Renal cortex interstitium (tissue), 11 donors: Measurements from ENCODE around the gene KRT23. TPM values are rescaled to one million over a fixed set of nuclear protein-coding genes. Genes with fewer than 3 reads are reported as not detected.

Source experiments
- DNase-seq, 11 donors: peaks; one replicate each; pipeline ENCODE4 v3.0.0-alpha.2; 2013; ENCODE audit warnings: low read depth in 9 of 11, low spot score in 4 of 11; ENCODE audit errors: extremely low read depth in 1 of 11
- polyA plus RNA-seq, 3 donors: library from polyadenylated mRNA; unstranded; fragments of 120-200 nt; gene quantifications; one replicate each; pipeline ENCODE4 v1.2.1, GENCODE V29; 2013; ENCODE audit not compliant: insufficient read length in 3 of 3

KRT23 gene
- polyA plus RNA-seq, 3 donors, result 0.80 to 1.4 (median 0.94) TPM

DNA sequence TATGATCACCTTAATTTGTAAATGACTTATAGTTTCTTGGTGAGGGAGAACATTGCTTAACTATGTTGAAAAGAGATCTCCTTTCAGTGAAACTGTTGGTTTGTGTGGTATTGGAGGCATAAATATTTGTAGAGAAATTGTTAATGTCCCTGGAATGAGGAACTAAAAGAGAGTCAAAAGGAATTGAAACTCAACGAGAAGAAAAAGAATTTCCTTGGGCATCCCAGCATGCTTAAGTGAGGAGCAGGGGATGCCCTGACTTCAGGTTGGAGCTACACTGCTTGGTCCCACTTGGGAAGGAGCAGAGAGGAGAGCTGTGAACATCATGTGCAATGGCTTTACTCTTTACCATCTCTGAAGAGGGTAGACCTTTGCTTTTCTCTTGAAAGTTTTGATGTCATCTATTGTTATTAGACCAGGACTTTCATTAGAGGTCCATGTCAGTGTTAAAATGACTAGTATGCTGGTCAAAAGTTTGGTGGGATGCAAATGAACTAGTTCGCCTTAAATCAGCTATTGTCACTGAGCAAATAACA, 21.7 kb downstream of the KRT23 start:
- DNase-seq, result no peak

DNA sequence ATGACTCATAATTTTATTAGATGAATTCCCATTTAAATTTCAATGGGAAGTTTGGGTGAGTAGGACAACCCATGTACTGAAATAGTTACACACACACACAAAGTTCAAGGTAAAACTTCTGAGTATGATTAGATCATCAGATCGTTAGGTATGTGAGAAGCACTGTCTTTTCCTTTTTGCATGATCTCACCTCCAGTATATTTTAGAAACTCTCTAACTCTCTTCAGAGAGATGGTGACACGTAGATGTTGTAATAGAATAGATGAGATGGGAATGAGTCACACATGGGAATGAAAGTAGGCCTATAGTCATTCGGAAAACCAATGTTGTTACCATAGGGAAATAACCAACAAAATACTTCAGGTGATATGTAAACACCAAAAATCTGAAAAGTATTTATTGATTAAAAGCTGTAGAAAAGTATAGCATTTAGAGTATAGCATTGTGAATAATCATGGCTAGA, 22.2 kb downstream of the KRT23 start:
- DNase-seq, result no peak

DNA sequence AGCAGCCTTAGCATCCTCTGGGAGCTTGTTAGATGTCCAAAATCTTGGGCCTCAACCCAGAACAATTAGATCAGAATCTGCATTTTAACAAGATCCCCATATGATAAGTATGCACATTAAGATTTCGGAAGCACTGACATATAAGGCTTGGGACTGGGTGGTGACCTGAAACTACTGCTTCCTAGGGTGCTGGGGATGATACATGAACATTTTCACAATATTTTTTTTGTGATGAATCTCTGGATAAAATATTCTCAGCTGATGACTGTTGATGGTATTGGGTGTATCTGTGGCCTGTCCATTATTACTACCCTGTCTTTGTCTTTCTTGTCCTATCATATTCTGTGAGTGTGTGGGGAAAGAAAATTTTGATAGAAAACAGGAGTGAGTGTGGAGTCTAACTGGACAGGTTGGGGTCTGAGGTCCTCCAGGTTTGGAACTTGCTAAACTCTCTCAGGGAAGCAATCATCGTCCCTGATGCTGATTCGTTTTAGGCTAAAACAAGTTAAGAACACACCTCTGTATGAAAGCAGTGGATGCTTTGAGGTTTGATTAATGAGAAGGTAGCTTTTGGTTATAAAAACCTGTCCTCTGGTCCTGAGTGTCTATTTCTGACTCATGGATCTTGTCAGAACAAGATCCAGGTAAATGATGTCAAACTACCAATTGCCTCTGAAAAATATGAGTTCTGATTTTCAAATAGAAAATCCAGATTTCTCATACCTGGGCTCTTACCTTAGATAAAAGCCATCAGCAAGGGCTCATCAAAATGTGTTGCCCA, 23.2 kb downstream of the KRT23 start:
- DNase-seq, result no peak

DNA sequence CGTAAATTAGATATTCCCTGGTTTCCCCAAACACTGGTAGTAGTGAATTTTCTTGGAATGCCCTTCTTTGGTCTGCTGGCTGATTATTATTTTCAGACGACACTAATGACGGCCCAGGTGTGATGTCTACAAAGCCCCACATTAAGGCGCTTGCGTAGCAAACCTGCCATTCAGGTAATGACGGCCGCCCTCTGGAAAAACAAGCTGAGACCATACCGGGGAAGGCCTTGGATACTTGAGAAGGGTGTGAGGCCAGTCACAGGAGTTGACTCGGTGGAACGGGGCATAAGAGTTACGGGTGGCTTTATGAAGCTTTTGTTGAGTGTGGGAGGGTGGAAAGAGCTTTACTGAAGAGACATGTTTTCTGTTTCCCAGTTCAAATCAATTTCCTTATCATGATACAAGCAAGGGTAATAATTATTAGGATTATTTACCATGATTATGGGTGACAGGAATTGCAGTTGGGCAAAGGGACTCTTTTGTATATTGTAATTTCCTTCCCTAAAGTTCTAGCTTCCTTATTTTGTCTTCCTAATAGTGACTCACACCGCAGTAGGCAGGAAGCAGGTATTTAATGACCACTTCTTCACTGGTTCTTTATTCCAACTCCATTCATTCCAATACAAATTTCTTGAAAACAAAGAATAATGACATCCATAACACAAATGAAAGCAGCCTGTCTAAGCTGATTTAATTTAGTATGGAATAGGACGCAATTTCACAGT, 24.8 kb downstream of the KRT23 start:
- DNase-seq, result no peak

DNA sequence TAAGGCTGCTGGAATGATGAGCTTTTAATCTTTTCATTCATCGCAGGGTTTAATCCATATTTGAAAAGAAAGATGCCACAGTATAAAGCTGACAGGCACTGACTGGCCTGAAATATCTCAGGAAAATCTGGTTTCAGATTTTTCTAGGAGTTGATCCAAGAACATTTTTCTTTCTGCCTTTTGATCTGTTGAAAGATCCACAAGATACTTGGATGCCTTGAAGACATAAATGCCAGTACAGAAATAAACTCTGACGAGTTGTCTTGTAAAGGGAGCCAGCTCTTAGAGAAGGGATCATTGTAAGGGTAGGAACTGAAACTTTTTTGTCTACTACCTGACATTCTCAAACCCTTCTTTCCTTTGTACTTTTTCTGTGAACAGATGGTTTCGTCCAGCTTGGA, 27.0 kb downstream of the KRT23 start:
- no peak for DNase-seq

DNA sequence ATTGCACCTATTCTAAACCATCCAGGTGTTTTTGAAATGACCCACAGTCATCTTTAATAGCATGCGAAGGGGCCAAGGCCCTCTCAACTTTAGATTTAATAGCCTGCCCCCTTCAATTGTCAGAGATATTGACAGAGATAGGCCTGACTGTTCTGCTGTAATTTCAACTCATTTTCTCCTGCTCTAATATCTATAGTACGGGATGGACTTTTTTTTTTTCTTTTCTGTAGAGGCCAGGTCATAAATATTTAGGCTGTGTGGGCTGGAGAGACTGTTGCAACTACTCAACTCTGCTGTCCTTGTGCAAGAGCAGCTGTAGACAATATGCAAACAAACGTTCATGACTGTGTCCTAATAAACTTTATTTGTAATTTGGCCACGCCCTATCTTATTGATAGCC, 27.7 kb downstream of the KRT23 start:
- no peak for DNase-seq

DNA sequence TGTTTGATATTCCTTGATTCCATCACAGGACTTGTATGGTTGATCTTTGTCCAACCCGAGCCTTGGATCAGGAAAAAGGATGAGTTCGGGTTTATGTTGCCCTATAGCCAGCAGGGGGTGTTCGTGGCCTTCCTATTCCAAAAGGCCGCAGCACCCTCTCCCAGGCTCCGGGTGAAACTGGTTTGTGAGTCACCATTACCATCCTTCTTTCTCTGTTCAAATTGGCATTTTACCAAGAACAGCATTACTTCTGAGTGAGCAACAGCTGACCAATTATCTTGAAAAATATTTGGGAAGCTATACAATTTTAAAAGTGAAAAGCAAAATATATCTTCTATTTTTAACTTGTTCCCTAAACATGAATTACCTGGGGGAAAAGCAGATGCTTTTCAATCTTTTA, 28.1 kb downstream of the KRT23 start:
- DNase-seq, result peak; percentile 49 to 78 (median 62)

DNA sequence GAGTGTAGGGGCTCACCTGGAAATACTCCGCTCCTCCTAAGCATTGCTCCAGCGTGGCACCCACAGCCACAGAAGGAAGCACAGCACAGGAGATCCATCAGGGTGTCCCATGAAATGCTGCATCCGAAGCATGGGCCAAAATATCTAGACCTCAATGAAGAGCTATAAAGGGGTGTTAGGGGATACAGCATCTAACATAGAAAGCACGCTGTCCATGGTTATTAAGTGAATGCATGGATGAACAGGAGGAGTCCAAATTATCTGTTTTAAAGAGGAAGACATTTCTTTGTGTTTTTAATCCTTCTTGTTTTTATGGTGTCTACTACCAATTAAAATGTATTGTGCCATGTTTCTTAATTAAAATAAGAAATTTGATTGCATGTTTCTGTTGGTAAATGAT, 30.8 kb downstream of the KRT23 start:
- DNase-seq, result no peak

DNA sequence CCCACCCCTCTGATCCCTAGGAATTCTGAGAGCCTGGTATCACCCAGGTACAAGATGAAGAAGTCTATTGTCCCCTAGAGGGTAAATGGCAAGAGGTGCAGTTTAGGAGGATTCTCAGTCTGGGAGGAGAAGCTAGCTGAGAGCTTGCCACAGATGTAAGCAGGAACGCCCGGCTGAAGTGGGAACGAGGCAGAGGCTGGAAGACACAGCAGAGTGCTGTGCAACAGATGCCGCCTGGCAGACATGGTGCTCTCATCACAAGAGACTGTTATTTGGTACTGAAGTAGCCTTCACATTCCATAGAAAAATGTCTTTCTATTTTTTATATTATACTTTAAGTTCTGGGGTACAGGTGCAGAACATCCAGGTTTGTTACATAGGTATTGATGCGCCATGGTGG, 32.1 kb downstream of the KRT23 start:
- no peak for DNase-seq

DNA sequence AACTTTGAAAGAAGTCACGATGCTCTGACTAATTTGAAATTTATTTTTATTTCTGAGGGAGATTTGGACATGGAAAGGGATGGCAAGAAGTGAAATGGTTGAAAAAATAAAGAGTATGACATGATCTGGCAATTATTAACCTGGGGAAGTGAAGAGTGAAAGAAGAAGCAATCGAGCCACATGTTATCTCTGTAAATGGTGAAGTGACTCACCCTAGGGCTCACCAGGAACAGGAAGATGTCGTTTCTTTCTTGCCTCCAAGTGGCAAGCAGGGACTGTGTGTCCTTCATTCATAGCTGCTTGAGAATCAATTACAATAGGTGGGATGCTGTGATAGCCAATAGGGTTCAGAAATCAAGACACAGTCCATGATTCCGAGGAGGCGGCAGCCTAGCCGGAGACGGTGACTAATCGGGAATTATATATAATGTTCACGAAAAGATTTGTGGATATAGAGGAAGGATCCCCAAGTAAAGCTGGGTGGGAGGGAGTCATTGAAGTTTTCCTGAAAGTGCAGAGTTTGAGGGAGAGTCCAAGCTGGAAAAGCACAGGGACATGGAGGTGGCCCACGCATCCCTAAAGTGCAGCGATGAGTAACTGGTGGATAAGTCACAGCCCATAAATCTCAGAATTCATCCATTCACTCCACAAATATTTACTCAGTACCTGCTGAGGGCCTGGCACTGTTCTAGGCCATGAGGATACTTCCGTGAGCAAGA, 34.2 kb downstream of the KRT23 start:
- DNase-seq, result peak in 1 of 11 donors; percentile 7

DNA sequence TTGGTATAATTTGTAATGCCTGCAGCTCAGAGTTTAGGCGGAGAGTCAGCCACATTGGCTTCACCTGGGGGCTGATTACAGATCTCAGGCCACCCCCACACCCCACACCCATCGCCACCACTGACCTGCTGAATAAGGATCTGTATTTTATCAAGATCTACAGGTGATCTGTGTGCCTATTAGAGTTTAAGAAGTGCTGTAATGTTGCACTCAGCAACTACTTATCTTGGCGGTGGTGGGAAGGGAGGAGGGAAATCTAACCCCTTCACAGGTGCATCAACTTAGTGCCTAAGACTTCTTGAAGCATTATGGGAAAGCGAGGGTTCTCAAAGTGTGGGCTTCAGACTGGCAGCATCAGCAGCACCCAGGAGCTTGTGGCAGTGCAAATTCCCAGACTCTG, 34.9 kb downstream of the KRT23 start:
- DNase-seq, result no peak

DNA sequence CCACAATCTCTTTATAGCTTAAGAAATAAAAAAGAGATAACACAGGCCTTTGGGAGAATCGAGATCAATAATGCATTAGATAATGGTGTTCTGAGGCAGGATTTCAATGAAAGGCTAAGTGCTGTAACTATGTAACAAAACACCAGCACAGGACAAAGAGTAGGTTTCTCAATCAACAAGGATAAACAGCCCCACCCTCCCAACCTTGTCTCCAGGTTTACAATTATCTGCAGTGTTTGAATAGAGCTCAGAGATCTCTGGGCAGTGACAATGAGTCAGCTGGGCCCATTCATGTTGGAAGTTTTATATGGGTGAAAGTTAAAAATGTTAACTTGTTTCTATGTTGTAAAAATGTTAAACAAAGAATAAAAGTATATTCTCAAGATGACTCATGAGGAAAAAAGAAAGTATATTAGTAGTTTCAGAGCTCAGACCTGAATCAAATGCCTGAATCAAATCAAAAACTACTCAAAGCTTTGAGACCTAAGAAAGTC, 35.4 kb downstream of the KRT23 start:
- DNase-seq, result no peak

DNA sequence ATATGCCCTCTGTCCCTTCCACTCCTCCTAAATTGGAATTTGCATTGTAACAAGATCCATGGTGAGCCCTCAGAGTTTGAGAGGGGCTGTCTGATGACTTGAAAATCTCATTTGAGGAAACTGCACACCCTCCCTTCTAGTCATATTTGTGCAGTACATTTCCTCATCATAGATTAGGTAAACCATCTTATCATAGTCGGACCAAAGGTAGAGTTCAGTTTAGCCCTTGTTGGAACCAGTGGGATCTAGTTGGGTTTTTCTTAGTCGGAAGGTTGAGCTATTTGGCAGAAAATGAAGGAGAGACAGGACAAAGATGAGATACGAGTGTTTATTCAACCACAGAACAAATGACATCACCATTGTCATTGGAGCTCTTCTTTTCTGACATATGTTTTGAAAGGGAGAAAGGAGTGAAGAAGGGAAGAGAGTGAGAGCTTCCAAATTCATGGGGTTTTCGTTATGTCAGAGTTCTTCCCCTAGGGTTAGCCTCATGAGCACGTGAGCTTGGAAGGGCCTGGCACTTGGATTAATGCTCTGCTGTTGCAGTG, 36.6 kb downstream of the KRT23 start:
- DNase-seq, result no peak

DNA sequence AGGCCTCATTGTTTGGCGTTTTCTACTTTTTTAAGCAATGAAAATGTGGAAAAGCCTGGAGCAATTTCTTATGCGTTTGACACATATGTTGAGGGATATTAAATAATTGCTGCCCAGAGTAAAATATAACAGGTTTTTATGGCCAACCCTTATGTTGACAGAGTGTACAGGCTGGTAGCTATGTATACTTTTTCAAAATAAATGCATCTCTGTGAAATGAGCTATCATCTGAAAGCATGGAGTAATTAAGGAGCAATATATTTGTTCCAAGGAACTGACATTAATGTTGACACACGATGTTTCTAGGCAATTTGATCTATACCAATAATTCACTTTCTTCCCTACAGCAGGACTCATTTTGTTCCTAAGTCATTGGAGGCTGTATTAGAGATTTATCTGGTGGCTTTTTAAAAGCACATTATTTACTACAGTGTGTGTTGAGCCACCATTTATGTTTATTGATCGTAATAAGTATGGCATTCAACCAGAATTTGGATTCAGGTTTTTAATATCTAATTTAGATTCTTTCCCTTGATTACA, 40.5 kb downstream of the KRT23 start:
- no peak for DNase-seq

DNA sequence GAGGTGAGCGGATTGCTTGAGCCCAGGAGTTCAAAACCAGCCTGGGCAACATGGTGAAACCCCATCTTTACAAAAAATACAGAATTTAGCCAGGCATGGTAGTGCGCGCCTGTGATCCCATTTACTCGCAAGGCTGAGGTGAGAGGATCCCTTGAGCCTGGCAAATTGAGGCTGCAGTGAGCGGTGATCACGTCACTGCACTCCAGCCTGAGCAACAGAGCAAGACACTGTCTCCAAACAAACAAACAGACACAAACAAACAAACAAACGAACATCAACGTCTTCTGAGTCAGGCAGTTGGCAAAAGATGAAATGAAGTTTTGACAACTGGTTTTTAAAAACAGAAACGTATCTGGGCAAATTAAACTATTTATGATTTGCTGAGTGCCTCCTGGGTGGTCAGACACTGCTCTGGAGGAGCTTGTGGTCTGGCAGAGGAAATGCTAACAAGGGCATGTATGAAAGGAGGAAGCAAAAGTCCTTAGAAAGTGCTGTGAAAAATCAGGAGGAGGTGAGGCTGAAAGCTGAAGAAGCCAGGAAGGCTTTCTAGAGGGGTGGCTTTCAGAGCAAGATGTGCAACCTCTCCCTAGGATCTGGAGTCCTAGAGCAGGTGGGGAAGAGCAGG, 42.2 kb downstream of the KRT23 start:
- no peak for DNase-seq

DNA sequence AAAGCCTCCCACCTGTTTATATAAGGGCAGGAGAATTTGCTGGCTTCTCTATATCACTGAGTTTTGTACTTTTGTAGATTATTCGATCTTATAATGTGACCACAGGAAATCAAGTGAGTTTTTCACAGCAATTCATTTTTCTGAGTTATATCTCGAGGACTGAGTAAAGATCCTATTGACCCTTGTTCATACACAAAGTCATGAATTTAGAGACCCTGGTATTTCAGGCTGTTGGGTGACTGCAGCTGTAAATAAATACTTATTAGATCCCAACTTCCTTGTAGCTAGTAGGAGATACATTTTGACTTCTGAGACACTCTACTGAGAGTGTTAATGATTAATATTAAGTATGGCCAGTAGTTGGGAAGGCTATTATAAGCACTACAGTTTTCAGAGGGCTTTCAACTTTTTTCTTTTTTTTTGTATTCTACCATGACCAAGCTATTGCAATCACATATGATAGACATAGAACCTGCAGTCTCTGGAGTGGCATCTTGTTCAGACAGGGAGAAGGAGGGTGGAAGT, 49.2 kb downstream of the KRT23 start:
- DNase-seq, result no peak

DNA sequence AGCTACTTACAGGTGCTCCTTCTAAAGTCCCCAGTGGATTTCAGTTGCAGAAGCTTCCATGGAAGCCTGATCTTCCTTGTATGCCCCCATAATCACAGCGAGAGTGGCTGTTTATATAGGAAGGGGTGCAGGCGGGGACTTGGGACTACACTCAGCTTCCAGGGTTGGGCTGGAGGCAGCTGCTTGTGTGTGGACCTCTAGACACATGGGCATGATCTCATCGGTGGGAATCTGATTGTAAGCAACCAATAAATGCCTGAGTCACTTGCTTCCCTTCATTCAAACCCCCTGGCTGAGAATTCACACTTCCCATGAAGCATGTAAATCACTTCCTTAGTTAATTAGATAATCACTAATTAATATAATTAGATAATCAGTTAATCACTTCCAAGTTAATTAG, 51.4 kb downstream of the KRT23 start:
- DNase-seq, result no peak

DNA sequence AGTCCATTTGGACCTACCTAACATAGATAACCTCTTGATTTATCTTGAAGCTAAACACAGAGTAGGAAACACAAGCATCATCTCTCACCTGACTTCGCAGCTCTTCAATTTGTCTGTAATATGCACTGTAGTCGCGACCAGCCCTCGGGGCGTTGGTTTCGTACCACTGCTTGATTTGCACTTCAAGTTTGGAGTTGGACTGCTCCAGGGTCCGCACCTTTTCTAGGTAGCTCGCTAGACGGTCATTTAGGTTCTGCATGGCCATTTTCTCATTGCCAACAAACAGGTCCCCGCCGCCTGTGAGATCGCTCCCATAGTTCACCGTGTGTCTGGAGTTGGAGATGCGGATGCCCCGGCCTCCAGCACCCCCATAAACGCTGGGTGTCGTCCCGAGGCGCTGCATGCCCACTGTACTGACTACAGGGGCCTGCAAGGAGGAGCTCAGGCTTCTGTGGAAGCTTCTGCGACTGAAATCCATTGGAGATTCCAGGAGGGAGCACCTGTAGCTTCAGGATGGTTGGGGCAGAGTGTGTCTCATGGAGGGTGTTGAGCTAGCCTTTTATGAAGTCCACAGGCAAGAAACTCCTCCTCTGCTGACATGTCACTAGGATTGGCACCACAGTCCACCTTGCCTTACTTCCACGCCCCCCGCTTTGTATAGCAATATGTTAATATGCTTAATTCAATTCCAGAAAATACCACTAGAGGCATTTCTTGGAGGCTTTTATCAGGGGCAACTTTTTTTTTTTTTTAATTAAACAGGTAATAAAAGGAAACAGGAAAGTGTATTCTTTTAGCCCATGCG, 52.5 kb downstream of the KRT23 start, which contains the start of gene KRT20:
KRT20 (minus strand) TSS at position 535 of the 805 bp plus-strand sequence; CDS start at position 478, 57 bp downstream.
- DNase-seq, result no peak
